HEK293T (cell line): ENCODE results near the gene HSPG2.

Experiments
- HDGF ChIP-seq: fragments of 450-650 bp; IDR thresholded peaks from 2 replicates; pipeline ENCODE4 v1.6.1; 2017; ENCODE audit warnings: antibody characterized with exemption, borderline replicate concordance
- LEF1 ChIP-seq: fragments of 450-650 bp; IDR thresholded peaks from 2 replicates; pipeline ENCODE4 v1.6.1; 2017; ENCODE audit warnings: mild to moderate bottlenecking, borderline replicate concordance
- NFRKB ChIP-seq: fragments of 450-650 bp; IDR thresholded peaks from 2 replicates; pipeline ENCODE4 v1.6.1; 2016; ENCODE audit warnings: mild to moderate bottlenecking, moderate library complexity
- SP1 ChIP-seq: fragments of 450-650 bp; IDR thresholded peaks from 2 replicates; pipeline ENCODE4 v1.6.1; 2017
- SUZ12 ChIP-seq: fragments of 450-650 bp; IDR thresholded peaks from 2 replicates; pipeline ENCODE4 v1.6.1; 2016; ENCODE audit warnings: mild to moderate bottlenecking

- TF ChIP-seq SUZ12 (no peak), NFRKB (no peak), SP1 (no peak), HDGF (no peak), LEF1 (no peak)
Observed at GRCh38 chr1:21930629-21931170, 6.4 kb downstream of the HSPG2 start.
